ENCODE measurements around the gene CCNG2. TPM values are rescaled to one million over a fixed set of nuclear protein-coding genes. Genes with fewer than 3 reads are reported as not detected.

The CCNG2 gene
- total and polyA plus RNA-seq, 2 of the 13 experiments (the other 11 are each of a cell fraction or from before 2014, with no cell fraction given) = 3.9 to 11.5 TPM

GRCh38 chr4:77176640-77177039, 19.6 kb downstream of the CCNG2 start (continued):
- TF ChIP-seq CREB3 (CRISPR knock-in tag; IDR thresholded peaks at IDR 0.05) (no peak), ZNF703 (CRISPR knock-in tag; IDR thresholded peaks at IDR 0.05; ENCODE audit: borderline replicate concordance) (no peak)

- FAIRE-seq (no peak), ATAC-seq (no peak), DNase-seq (ENCODE audit: low spot score) (no peak)
- Histone ChIP-seq H3K27ac (ENCODE audit: extremely low read length, insufficient read depth, low read length) (no peak overlapping the region), H2AFZ (ENCODE audit: low read length) (no peak overlapping the region), H3K9ac (ENCODE audit: insufficient read depth, low read depth, low read length) (no peak overlapping the region), H3K27me3 (ENCODE audit: control insufficient read depth in 1 of 2, insufficient read depth in 2 of 2, low read length in 2 of 2) (peaks cover 2 to 18% of the 10 kb centered on the region in 2 experiments; a peak in 3 of 5 replicates), H3K4me1 (ENCODE audit: insufficient read depth, low read length) (no peaks in the 10 kb centered on the region), H3K4me3 (replicated peaks in 1 of 3; ENCODE audit: insufficient read depth in 1 of 3, low read depth in 2 of 3, low read length in 3 of 3) (no peak overlapping the region), H3K79me2 (ENCODE audit: insufficient read depth, low read length) (no peaks in the 10 kb centered on the region), H4K20me1 (ENCODE audit: insufficient read depth, low read length) (no peaks in the 10 kb centered on the region), H3K4me2 (ENCODE audit: low read depth, low read length) (no peak overlapping the region), H3K9me3 (ENCODE audit: low read length) (no peaks in the 10 kb centered on the region), H3K36me3 (replicated peaks in 1 of 2; ENCODE audit: control insufficient read depth in 1 of 2, insufficient read depth in 2 of 2, low read length in 2 of 2) (no peaks in the 10 kb centered on the region)
- TF ChIP-seq ZNF431 (CRISPR knock-in tag; IDR thresholded peaks at IDR 0.05; ENCODE audit: borderline replicate concordance, low read depth) (no peak), DMTF1 (CRISPR knock-in tag; IDR thresholded peaks at IDR 0.05) (no peak), ZNF333 (CRISPR knock-in tag; IDR thresholded peaks at IDR 0.05; ENCODE audit: borderline replicate concordance) (no peak), ZNF225 (CRISPR knock-in tag; IDR thresholded peaks at IDR 0.05) (no peak), GLI4 (CRISPR knock-in tag; IDR thresholded peaks at IDR 0.05; ENCODE audit: borderline replicate concordance) (no peak), REXO4 (CRISPR knock-in tag; IDR thresholded peaks at IDR 0.05; ENCODE audit: borderline replicate concordance) (no peak), NFYB (CRISPR knock-in tag; IDR thresholded peaks at IDR 0.05) (no peak)
- in situ Hi-C loops (cut with HindIII; ENCODE audit: extremely low pct_ligation_motif_present, low pct_unique_long_range_greater_than_20kb) = no loop called here
- 56% methylated on average over 3 of the region's 3 CpGs for WGBS (ENCODE audit: low lambda C conversion rate)
- intact Hi-C loops (cut with micrococcal nuclease; ENCODE audit: unreplicated experiment) = no loop called here
- ChIA-PET POLR2A (no interaction called here), CTCF (ENCODE audit: low intra/inter-chr PET ratio, low total read pairs) (no interaction called here)
- BruUV-seq (replicated peaks) = no TSS peak
Measured at GRCh38 chr4:77177199-77177598, 20.2 kb downstream of the CCNG2 start.

Data from HepG2 (cell line).